Breast epithelium (tissue), 3 donors: Measurements from ENCODE around the gene CDC42SE2.

ENCODE experiments used
- POLR2A ChIP-seq: fragments of 450-650 bp; IDR thresholded peaks from one replicate; pipeline ENCODE4 v1.6.1; 2016; ENCODE audit warnings: antibody characterized with exemption, mild to moderate bottlenecking, moderate library complexity
- POLR2AphosphoS5 ChIP-seq, 3 donors: sonication (generic); formaldehyde crosslinking; IDR thresholded peaks; one replicate each; pipeline ENCODE4 v1.6.1; 2017; ENCODE audit warnings: antibody characterized with exemption in 3 of 3
- TF ChIP-seq, protein P1 (sequence below), 3 donors: fragments of 450-650 bp; IDR thresholded peaks; one replicate each; pipeline ENCODE4 v1.5.1; 2016 to 2017; ENCODE audit warnings: antibody characterized with exemption in 3 of 3, mild to moderate bottlenecking in 3 of 3, moderate library complexity in 3 of 3

- TF ChIP-seq, protein P1, sequence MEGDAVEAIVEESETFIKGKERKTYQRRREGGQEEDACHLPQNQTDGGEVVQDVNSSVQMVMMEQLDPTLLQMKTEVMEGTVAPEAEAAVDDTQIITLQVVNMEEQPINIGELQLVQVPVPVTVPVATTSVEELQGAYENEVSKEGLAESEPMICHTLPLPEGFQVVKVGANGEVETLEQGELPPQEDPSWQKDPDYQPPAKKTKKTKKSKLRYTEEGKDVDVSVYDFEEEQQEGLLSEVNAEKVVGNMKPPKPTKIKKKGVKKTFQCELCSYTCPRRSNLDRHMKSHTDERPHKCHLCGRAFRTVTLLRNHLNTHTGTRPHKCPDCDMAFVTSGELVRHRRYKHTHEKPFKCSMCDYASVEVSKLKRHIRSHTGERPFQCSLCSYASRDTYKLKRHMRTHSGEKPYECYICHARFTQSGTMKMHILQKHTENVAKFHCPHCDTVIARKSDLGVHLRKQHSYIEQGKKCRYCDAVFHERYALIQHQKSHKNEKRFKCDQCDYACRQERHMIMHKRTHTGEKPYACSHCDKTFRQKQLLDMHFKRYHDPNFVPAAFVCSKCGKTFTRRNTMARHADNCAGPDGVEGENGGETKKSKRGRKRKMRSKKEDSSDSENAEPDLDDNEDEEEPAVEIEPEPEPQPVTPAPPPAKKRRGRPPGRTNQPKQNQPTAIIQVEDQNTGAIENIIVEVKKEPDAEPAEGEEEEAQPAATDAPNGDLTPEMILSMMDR (IDR thresholded peaks at IDR 0.05) = no peak
- TF ChIP-seq POLR2AphosphoS5 (IDR thresholded peaks at IDR 0.05) = no peak
- no peak for TF ChIP-seq POLR2A
These were observed 52.2 kb downstream of the CDC42SE2 start for GRCh38 chr5:131316026-131316425.
